ENCODE results near the gene ARL15.

The ARL15 gene

DNA sequence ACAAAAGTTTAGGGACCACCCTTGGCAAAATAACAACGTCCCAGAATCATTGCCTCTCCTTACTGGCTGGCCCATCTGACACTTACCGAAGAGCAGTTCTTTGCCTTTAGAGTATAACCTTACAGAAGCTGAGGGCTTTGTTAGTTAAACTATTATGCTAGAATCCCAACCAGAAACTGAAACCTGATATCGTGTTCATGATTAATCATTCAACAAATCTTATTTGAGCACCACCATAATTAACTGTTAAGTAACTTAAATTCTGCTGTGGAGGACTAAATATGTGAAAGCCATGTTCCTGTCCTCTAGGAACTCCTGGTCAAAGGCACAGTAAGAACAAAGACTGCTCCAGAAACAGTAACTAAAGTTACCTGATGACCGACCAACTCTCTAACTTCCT, 104.9 kb downstream of the ARL15 start:
- DNase-seq (ENCODE audit: low spot score), result no peak

- DNase-seq (ENCODE audit: low spot score), result no peak
Measured at GRCh38 chr5:54197018-54197417, 113.4 kb downstream of the ARL15 start.

GRCh38 chr5:54195701-54196100, 114.7 kb downstream of the ARL15 start:
- DNase-seq (ENCODE audit: low spot score), result no peak

GRCh38 chr5:54194318-54194717, 116.1 kb downstream of the ARL15 start:
- DNase-seq (ENCODE audit: low spot score), result no peak

- DNase-seq (ENCODE audit: low spot score), result no peak
Measured at GRCh38 chr5:54187694-54188093, 122.7 kb downstream of the ARL15 start.

DNA sequence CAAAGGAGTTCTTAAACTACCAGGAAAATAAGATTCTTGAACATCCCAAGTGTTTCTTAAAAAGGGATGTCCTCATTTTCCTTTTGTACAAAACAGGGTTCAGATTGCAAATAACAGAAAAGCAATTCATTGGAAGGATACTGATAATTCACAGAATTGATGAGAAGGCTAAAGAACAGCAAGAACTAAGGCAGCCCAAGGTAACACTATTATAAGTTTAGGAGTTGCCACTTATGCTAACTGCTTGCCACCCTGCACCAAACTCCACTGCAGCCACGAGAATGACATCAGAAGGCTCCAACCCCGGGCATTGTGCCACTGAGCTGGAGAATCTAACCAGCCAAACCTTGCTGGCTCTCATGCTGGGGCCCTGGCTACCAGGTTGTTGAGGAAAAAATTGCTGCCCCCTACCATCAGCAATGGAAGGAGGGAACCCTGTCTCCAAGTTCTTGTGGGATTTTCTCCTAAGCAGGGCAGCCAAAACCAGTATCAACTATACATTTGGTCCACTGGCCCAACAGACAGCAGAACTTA, 123.4 kb downstream of the ARL15 start:
- no peak for DNase-seq (ENCODE audit: low spot score)

- no peak for DNase-seq (ENCODE audit: low spot score)
Measured at GRCh38 chr5:54186108-54186507, 124.3 kb downstream of the ARL15 start.

DNA sequence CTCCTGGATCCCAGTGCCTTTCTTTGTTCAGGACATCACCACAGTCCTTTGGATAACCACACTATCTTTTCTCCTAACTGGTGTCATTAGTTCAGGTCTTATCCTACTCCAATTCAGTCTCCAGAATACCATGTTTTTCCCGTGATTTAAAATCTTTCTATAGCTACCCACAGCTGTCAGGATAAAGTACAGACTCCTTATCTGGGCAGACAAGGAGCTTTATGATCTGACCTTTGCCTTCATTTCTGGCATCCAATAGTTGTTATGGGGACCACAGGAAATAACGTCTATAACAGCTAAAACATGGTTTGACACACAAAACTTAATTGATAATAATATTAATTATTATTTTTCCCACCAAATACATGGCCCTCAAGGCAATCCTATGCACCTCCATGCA, 125.6 kb downstream of the ARL15 start:
- DNase-seq (ENCODE audit: low spot score), result no peak

- peak; percentile 54 for DNase-seq (ENCODE audit: low spot score)
Measured at GRCh38 chr5:54180630-54181031, 129.7 kb downstream of the ARL15 start.

GRCh38 chr5:54178991-54179390, 131.4 kb downstream of the ARL15 start:
- no peak for DNase-seq (ENCODE audit: low spot score)

DNA sequence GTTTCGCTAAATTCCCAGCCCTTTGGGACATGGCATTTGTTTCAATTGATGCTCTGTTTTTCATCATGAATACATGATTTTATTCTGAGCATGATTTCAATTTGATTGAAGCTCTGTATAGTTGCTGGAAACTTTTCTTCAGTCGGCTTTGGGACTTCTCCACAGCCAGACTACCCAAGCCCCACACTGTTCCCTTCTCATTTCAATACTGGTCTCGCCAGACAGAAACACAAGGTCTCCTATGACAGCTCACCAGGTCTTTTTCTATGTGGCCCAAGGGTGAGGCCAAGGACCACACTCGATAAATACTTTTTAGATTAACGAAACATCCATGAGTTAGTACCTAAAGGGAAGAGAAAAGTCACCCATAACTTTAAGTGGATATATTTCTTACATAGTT, 132.2 kb downstream of the ARL15 start:
- DNase-seq (ENCODE audit: low spot score), result no peak

GRCh38 chr5:54177058-54177457, 133.3 kb downstream of the ARL15 start:
- no peak for DNase-seq (ENCODE audit: low spot score)

GRCh38 chr5:54176066-54176830, 134.1 kb downstream of the ARL15 start:
- DNase-seq (ENCODE audit: low spot score), result no peak

DNA sequence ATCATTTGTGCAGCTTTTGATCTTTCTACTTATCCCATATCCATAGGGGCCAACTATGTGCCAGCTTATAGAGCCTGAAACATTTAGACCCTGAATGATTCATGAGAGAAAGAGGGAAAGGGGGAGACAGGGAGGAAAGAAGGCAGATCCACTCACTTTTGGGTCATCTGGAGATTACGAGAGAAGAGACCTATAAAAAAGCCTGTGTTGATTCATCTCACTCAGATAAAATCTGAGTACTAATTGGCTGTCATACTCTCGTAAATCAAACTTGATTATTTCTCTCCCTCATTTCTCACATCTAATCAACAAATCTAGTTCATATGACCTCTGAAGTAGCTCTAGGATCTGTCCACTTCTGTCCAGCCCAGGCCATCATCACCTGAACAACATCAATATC, 137.1 kb downstream of the ARL15 start:
- no peak for DNase-seq (ENCODE audit: low spot score)

DNA sequence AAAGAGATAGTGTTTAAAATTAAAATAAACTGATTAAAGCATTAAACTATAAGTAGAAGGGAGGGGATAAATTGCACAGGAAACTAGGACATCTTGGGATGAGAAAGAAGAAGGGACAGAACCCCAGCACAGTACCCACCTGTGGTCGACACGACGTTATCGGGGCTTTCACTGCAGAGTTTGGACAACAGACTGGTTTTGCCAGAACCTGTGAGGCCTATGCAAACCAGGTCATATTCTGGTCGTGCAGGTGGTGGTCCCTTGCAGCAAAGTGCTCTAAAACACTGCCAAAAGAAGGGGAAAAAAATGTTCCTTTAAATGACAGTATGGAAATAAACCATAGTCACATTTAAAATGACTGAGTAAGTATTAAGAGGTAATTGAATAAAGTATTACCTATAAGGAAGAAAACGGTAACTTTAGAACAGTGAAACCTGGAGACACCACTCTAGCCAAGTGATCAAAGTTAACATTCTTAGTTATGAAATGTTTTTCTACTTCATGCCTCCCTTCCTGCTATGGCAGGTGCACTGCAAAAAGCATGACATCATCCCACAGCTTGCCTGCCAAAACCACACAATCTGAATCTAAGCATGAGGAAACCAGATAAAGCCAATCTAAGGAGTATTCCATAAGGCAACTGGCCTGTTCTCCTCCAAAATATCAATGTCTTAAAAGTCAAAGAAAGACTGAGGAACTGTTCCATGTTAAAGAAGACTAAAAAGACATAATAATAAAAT, 138.6 kb downstream of the ARL15 start:
- no peak for DNase-seq (ENCODE audit: low spot score)

GRCh38 chr5:54165687-54166086, 144.7 kb downstream of the ARL15 start:
- no peak for DNase-seq (ENCODE audit: low spot score)

DNA sequence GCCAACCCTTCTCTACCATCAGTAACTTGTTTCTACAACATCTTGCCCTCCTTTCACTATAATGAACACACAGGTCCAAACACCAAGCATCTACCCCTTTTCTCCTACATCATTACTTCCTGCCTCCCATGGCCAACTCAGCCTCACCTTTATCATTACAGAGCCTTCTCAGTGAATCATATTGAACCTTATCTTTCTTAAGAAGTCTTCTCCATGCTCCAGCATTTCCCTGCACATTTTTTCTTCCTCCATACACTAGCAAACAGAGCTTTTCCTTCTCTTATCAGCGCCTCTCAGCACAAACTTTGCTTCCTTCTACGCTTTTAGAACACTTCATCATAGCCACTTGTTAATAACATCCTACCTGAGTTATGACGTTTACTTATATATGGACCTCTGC, 148.2 kb downstream of the ARL15 start:
- DNase-seq (ENCODE audit: low spot score), result no peak

DNA sequence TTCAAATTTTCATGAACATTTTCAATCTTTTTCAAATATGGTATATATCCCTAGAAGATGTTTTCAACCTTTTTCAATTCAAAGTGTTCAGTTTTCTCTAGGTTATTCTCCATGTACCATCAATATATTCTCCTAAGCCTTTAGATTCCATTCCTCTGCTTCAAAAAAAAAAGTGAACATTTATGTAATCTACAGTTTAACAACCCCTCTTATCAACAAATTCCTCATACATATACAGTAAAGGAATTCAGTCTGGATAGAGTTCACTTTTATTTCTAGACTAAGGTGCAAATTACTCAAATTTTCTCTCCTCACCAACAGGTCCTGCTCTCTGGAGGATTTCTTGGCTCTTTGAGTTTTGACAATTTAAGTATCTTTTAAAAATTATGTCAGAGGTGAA, 150.0 kb downstream of the ARL15 start:
- no peak for DNase-seq (ENCODE audit: low spot score)

- DNase-seq (ENCODE audit: low spot score), result no peak
Measured at GRCh38 chr5:54159893-54160195, 150.5 kb downstream of the ARL15 start.

DNA sequence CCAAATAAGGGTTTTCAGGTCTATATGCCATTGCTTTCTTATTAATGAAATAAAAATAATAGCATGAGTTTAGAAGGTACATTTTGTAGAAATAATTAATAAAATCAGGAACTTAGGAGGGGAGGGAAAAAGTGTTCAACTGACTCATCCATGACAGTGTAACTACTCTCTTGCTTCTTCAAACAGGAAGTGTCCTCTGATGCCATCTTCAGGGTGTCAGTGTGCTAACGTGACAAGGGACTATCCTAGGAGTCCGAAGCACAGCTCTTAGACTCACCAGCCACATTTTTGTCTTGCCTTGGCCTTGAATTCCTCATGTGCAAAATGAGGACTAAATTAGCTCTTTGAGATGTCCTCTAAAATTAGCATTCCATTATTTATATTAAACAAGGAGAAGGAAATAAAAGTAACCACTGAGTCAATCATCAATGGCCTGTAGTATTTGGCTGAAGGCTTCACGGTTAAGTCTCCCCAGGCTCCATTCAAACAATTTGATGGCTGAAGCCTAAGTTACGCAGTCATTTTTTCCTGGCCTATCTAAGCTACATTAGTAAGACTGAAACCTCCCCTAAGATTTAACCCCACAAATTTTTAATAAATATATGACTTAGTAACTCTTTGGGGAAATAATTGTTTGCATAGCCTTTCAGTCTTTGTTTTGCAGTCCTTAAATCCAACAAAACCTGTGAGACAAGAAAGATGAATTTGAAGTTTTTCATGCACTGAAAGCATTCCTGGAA, 151.1 kb downstream of the ARL15 start:
- peak; percentile 18 for DNase-seq (ENCODE audit: low spot score)

- DNase-seq (ENCODE audit: low spot score), result no peak
Measured at GRCh38 chr5:54156577-54156976, 153.8 kb downstream of the ARL15 start.

DNA sequence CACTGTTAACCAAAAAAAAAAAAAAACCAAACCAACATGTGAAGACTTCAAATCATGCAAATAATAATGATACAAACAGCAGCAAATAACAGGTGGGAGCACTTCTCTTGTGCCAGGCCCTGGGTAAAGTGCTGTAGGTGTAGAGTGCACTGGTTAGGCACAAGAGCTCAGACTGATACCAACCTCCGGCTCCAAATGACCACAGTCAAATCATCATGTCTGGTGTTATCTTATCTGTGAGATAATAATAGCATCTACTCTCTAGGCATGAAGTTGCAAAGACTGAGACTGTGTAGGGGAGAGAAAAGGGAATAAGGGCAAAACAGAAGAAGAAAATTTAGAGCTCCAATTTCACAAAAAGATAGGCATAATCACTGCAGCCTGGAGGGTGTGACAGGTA, 159.5 kb downstream of the ARL15 start:
- DNase-seq (ENCODE audit: low spot score), result no peak

GRCh38 chr5:54148858-54149257, 161.5 kb downstream of the ARL15 start:
- DNase-seq (ENCODE audit: low spot score), result no peak

Data from iPS-NIHi11 (cell line).